Immature natural killer cell (primary cell): ENCODE data around the gene GLT8D2. TPM values are rescaled to one million over a fixed set of nuclear protein-coding genes. Genes with fewer than 3 reads are reported as not detected.
A peak's percentile ranks its signal among the peaks of the same experiment; 100 is the strongest.

Experiments
- DNase-seq, 3 donors: peaks; one replicate each; pipeline ENCODE4 v3.0.0; 2022; ENCODE audit warnings: mixed read lengths in 1 of 3
- H3K27ac Mint-ChIP-seq, 6 donors: one replicate each; pipeline ENCODE4 v1.8.0; 2020; ENCODE audit warnings: mixed read lengths in 6 of 6, mild to moderate bottlenecking in 5 of 6, inconsistent platforms in 4 of 6, moderate library complexity in 3 of 6
- H3K27me3 Mint-ChIP-seq, 3 donors: one replicate each; pipeline ENCODE4 v1.8.0; 2020 to 2021; ENCODE audit warnings: low read depth in 3 of 3, mild to moderate bottlenecking in 3 of 3, mixed read lengths in 3 of 3, moderate library complexity in 3 of 3, inconsistent platforms in 1 of 3
- H3K36me3 Mint-ChIP-seq, 3 donors: one replicate each; pipeline ENCODE4 v1.8.0; 2020; ENCODE audit warnings: mixed read lengths in 3 of 3, inconsistent platforms in 2 of 3, mild to moderate bottlenecking in 2 of 3
- H3K4me1 Mint-ChIP-seq, 2 donors: one replicate each; pipeline ENCODE4 v1.8.0; 2020; ENCODE audit warnings: inconsistent platforms in 2 of 2, mild to moderate bottlenecking in 2 of 2, mixed read lengths in 2 of 2, moderate library complexity in 1 of 2
- H3K4me3 Mint-ChIP-seq, 5 donors: one replicate each; pipeline ENCODE4 v1.8.0; 2020; ENCODE audit warnings: mild to moderate bottlenecking in 5 of 5, mixed read lengths in 5 of 5, inconsistent platforms in 3 of 5, moderate library complexity in 3 of 5
- H3K9me3 Mint-ChIP-seq, 6 donors: one replicate each; pipeline ENCODE4 v1.8.0; 2020; ENCODE audit warnings: mild to moderate bottlenecking in 6 of 6, mixed read lengths in 6 of 6, inconsistent platforms in 4 of 6, moderate library complexity in 3 of 6
- polyA plus RNA-seq, 3 donors: library from polyadenylated mRNA; unstranded; fragments of 300-500 nt; fragmentation: Illumina TruSeq; gene quantifications; one replicate each; pipeline ENCODE4 v1.2.3, GENCODE V29; 2021

Gene GLT8D2
- polyA plus RNA-seq, 3 donors from 2014 or later: 0.28 TPM; not detected in 2

DNA sequence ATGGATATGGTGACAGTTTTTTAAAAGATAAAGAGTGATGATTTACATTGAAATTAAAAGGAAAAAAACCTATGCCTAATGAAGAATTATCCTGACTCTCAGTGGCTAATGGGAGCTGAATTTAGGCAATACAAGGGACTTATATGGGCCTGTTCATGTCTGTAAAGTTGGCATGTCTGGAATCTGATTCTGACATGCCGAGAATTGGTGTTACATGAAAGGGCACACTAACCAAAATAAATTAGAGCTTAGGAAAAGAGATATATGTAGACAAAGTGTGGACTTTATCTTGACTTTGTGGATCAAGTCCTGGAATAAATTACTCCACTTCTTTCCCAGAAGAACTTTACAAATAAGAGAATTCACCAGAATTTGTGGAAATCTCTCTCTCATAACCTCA, 83.3 kb downstream of the GLT8D2 start:
- Mint-ChIP-seq H3K4me3 (peak overlapping the region; percentile 98 to 99 (median 99)), H3K36me3 (no peaks in the 10 kb centered on the region), H3K4me1 (peaks cover 47 to 73% of the 10 kb centered on the region in 2 donors), H3K27me3 (peaks cover 5 to 11% (median 5%) of the 10 kb centered on the region in 3 donors), H3K9me3 (no peaks in the 10 kb centered on the region), H3K27ac (peak overlapping the region; percentile 98 to 100 (median 100))
- no peak for DNase-seq

DNA sequence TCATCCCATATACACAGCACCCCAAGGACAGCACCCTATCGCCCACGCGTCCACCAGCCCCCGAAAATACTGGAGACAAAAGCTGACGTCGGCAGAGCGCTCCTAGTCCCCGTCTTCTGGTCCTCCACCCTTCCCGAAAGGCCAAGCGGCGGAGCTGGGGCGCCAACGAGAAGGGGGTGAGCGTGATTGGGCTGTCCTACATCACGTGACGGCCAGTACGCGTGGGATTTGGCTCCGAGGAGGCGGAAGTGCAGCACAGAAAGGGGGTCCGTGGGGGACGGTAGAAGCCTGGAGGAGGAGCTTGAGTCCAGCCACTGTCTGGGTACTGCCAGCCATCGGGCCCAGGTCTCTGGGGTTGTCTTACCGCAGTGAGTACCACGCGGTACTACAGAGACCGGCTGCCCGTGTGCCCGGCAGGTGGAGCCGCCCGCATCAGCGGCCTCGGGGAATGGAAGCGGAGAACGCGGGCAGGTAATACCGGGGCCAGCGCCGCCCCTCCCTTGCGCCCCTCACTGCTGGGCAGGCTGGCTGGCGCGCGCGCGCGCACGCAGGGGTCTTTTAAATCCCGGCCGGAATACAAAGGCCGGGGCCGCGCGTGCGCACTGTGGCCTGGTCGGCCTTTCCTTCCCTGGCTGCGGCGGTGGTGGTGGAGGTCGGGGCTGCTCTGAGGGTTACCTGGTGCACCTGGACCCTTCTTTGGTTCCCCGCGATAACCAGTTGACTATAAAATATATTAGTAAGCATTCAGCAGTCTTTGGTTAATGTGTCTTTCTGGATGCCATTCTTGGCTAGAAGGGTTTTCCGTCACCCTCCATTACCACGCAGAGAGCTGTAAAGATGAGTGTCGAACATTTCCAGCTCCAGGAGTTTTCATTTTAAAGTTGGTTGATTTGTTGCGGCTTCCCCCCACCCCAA, 84.1 kb downstream of the GLT8D2 start, which contains the start of gene TDG:
TDG (plus strand) TSS at position 283 of the 915 bp plus-strand sequence; CDS start at position 449, 166 bp downstream.
- peaks cover 40 to 64% of the 10 kb centered on the region in 2 donors for H3K4me1 Mint-ChIP-seq
- peaks cover 5 to 11% (median 5%) of the 10 kb centered on the region in 3 donors for H3K27me3 Mint-ChIP-seq
- H3K27ac Mint-ChIP-seq: peak within 1 kb of the TSS; percentile 98 to 100 (median 100)
- peak within 1 kb of the TSS; percentile 98 to 99 (median 99) for H3K4me3 Mint-ChIP-seq
- peak; percentile 97 to 98 (median 98) for DNase-seq
- no peaks in the 10 kb centered on the region for H3K9me3 Mint-ChIP-seq
- H3K36me3 Mint-ChIP-seq: no peaks in the 10 kb centered on the region

GRCh38 chr12:103965255-103965589, 84.8 kb downstream of the GLT8D2 start:
- no peak for DNase-seq
- peak overlapping the region; percentile 98 to 99 (median 99) for H3K4me3 Mint-ChIP-seq
- no peaks in the 10 kb centered on the region for H3K36me3 Mint-ChIP-seq
- peaks cover 5 to 11% (median 5%) of the 10 kb centered on the region in 3 donors for H3K27me3 Mint-ChIP-seq
- peak overlapping the region; percentile 98 to 100 (median 100) for H3K27ac Mint-ChIP-seq
- H3K4me1 Mint-ChIP-seq: peaks cover 40 to 62% of the 10 kb centered on the region in 2 donors
- no peaks in the 10 kb centered on the region for H3K9me3 Mint-ChIP-seq

DNA sequence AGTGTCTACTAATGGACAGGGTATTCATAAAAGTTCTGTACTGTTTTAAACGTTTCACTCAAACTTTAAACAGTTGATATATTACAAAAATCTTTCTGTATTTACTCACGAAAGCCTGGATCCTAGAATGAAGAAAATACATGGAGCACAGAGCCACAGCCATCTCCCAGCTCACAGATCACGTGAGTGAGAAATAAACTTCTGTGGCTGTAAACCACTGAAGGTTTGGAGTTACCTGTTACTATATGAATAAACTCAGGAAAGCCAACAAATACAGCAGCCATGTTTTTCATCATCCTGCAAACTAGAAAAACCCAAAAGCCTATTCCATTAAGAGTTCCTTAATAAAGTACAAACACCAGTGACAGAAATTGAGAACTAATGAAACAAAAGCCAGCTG, 85.2 kb downstream of the GLT8D2 start:
- H3K27ac Mint-ChIP-seq: peak overlapping the region; percentile 98 to 100 (median 100)

GRCh38 chr12:103962493-103962892, 87.5 kb downstream of the GLT8D2 start:
- no peaks in the 10 kb centered on the region for H3K36me3 Mint-ChIP-seq
- no peaks in the 10 kb centered on the region for H3K9me3 Mint-ChIP-seq
- H3K27ac Mint-ChIP-seq: peak overlapping the region in 2 of 6 donors; percentile 25 to 51
- DNase-seq: no peak
- no peak overlapping the region for H3K4me3 Mint-ChIP-seq
- H3K4me1 Mint-ChIP-seq: peaks cover 27 to 52% of the 10 kb centered on the region in 2 donors
- H3K27me3 Mint-ChIP-seq: peaks cover 6 to 12% (median 7%) of the 10 kb centered on the region in 3 donors

More for the DNA sequence above, 85.2 kb downstream of the GLT8D2 start:
- peaks cover 40 to 61% of the 10 kb centered on the region in 2 donors for H3K4me1 Mint-ChIP-seq
- DNase-seq: no peak
- no peaks in the 10 kb centered on the region for H3K9me3 Mint-ChIP-seq
- no peaks in the 10 kb centered on the region for H3K36me3 Mint-ChIP-seq
- peaks cover 5 to 11% (median 5%) of the 10 kb centered on the region in 3 donors for H3K27me3 Mint-ChIP-seq
- peak overlapping the region; percentile 98 to 99 (median 99) for H3K4me3 Mint-ChIP-seq

- no peak for DNase-seq
- Mint-ChIP-seq H3K4me3 (no peak overlapping the region), H3K27ac (peak overlapping the region in 2 of 6 donors; percentile 9 to 36), H3K27me3 (peaks cover 12 to 14% (median 13%) of the 10 kb centered on the region in 3 donors), H3K4me1 (peaks cover 31 to 52% of the 10 kb centered on the region in 2 donors), H3K36me3 (no peaks in the 10 kb centered on the region), H3K9me3 (no peaks in the 10 kb centered on the region)
Observed at GRCh38 chr12:103960616-103961227, 89.3 kb downstream of the GLT8D2 start.

DNA sequence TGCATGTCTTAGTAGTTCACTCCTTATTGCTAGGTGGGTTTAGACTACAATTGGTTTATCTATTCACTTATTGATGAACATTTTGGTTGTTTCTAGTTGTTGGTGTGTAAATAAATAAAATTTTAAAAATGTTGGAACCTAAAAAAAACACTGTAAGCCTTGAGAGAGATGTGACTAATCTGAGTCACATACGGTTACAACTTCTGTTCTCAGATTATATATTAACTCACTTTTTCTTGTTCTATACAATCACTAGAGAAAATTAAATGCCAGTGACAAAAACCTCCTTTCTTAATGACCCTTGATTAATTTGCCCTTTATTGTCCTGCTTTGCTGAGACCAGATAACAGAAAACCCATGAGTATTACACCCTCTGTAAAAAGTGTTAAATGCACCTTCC, 91.4 kb downstream of the GLT8D2 start:
- no peak for DNase-seq
- Mint-ChIP-seq H3K4me1 (peaks cover 29 to 54% of the 10 kb centered on the region in 2 donors), H3K36me3 (no peaks in the 10 kb centered on the region), H3K9me3 (no peaks in the 10 kb centered on the region), H3K4me3 (peak overlapping the region in 3 of 5 donors; percentile 46 to 61 (median 54)), H3K27ac (peak overlapping the region; percentile 51 to 88 (median 71)), H3K27me3 (peaks cover 7 to 10% (median 9%) of the 10 kb centered on the region in 3 donors)

DNA sequence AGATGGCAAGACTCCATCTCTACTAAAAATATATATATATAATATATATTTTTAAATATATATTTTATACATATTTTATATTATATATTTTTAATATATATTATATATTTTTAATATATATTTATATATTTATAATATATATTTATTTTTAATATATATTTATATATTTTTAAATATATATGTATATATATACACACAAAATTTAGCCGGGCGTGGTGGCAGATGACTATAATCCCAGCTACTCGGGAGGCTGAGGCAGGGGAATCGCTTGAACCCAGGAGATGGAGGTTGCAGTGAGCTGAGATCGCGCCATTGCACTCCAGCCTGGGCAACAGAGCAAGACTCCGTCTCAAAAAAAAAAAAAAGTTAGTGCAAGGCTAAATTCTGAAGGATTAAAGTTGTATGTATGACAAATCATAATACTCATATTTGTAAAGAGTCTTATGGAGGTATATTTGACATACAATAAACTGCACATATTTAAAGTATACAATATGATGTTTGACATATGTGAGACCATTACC, 92.1 kb downstream of the GLT8D2 start:
- Mint-ChIP-seq H3K9me3 (no peaks in the 10 kb centered on the region), H3K4me1 (peaks cover 29 to 57% of the 10 kb centered on the region in 2 donors), H3K27ac (peak overlapping the region; percentile 99 to 100 (median 99)), H3K4me3 (peak overlapping the region; percentile 97 to 99 (median 99)), H3K27me3 (peaks cover 7 to 10% (median 9%) of the 10 kb centered on the region in 3 donors), H3K36me3 (peaks cover 0 to 2% (median 0%) of the 10 kb centered on the region in 3 donors)
- no peak for DNase-seq

- Mint-ChIP-seq H3K4me1 (peaks cover 33 to 71% of the 10 kb centered on the region in 2 donors), H3K4me3 (peak overlapping the region; percentile 97 to 99 (median 99)), H3K9me3 (no peaks in the 10 kb centered on the region), H3K36me3 (peaks cover 3 to 10% (median 4%) of the 10 kb centered on the region in 3 donors), H3K27me3 (peaks cover 7 to 10% (median 9%) of the 10 kb centered on the region in 3 donors), H3K27ac (peak overlapping the region; percentile 99 to 100 (median 99))
- no peak for DNase-seq
Observed at GRCh38 chr12:103956509-103957027, 93.4 kb downstream of the GLT8D2 start.

DNA sequence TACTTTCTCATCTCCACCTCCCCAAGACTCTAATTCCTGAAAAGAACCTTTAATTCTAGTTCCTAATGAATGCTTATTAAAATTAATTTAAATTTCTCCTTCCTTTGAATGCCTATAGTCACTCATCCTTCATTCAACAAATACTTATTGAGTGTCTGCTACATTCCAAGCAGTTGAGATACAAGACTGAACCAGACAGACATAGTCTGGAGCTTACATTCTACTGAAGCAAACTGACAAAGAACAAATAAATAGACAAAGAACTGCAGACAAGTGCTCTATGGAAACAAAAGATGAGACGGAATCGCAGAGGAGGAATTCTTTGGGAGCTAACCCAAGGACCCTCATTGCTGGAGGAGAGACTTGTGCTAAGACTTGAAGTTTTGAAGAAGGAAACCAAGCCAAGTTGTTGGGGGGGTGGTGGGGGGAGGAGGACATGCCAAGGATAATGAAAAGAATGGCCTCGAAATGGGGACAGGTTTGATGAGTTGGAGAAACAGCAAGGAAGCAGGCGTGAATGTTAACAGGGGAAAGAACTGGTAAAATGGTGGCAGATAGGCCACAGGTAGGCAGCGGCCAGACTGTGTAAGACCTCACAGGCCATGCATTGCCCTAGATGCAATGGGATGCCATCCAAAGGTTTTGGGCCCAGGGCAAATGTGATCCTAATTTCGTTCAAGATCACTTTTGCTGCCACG, 94.0 kb downstream of the GLT8D2 start:
- Mint-ChIP-seq H3K4me1 (peaks cover 33 to 71% of the 10 kb centered on the region in 2 donors), H3K27ac (peak overlapping the region; percentile 99 to 100 (median 99)), H3K9me3 (no peaks in the 10 kb centered on the region), H3K4me3 (peak overlapping the region; percentile 97 to 99 (median 99)), H3K27me3 (peaks cover 7 to 10% (median 9%) of the 10 kb centered on the region in 3 donors), H3K36me3 (peaks cover 3 to 12% (median 4%) of the 10 kb centered on the region in 3 donors)
- DNase-seq: no peak

- peaks cover 5 to 10% (median 7%) of the 10 kb centered on the region in 3 donors for H3K27me3 Mint-ChIP-seq
- no peak for DNase-seq
- peaks cover 31 to 58% of the 10 kb centered on the region in 2 donors for H3K4me1 Mint-ChIP-seq
- H3K36me3 Mint-ChIP-seq: peaks cover 5 to 36% (median 20%) of the 10 kb centered on the region in 3 donors
- no peaks in the 10 kb centered on the region for H3K9me3 Mint-ChIP-seq
- no peak overlapping the region for H3K4me3 Mint-ChIP-seq
- H3K27ac Mint-ChIP-seq: peak overlapping the region in 5 of 6 donors; percentile 4 to 66 (median 10)
Observed at GRCh38 chr12:103952497-103952896, 97.5 kb downstream of the GLT8D2 start.

DNA sequence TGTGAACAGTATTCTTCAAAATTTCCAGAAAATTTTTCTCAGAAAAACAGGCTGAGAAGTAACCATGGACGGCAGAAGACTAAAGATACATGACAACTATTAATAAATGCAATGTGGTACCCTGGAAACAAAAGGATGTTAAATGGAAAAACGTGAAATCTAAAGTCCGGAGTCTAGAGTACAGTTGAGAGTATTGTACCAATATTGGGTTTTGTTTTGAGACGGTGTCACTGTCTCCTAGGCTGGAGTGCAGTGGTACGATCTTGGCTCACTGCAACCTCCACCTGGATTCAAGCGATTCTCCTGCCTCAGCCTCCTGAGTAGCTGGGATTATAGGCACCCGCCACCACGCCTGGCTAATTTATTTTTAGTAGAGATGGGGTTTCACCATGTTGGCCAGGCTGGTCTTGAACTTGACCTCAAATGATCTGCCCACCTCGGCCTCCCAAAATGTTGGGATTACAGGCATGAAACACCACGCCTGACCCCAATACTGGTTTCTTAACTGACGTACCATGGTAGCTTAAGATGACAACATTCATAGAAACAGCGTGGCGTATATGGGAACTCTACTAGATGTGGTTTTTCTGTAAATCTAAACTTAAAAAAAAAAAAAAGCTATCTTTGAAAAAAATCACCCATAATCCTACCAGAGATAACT, 101.1 kb downstream of the GLT8D2 start:
- no peak overlapping the region for H3K4me3 Mint-ChIP-seq
- no peak for DNase-seq
- peaks cover 4 to 28% of the 10 kb centered on the region in 2 donors for H3K4me1 Mint-ChIP-seq
- no peaks in the 10 kb centered on the region for H3K9me3 Mint-ChIP-seq
- H3K36me3 Mint-ChIP-seq: peaks cover 11 to 65% (median 33%) of the 10 kb centered on the region in 3 donors
- peak overlapping the region in 2 of 6 donors; percentile 9 to 26 for H3K27ac Mint-ChIP-seq
- peaks cover 0 to 3% (median 2%) of the 10 kb centered on the region in 3 donors for H3K27me3 Mint-ChIP-seq
